Astrocyte (in vitro differentiated cells and primary cell): ENCODE data around the gene KRT4. TPM values are rescaled to one million over a fixed set of nuclear protein-coding genes. Genes with fewer than 3 reads are reported as not detected.

Source experiments
- DNase-seq: peaks from one replicate; pipeline ENCODE4 v3.0.0-alpha.2; 2010; ENCODE audit warnings: low read depth
- FAIRE-seq: peaks from 2 replicates; lab custom pipeline; 2011; peaks lifted over from hg19 to GRCh38; lab: Jason Lieb, UNC
- H2AFZ ChIP-seq: 2 replicates; pipeline ENCODE4 v1.6.0; 2012; ENCODE audit warnings: low read depth, low read length, inconsistent platforms
- H3K27ac ChIP-seq: 2 replicates; pipeline ENCODE4 v1.5.1; 2011; ENCODE audit warnings: low read depth, low read length, inconsistent platforms
- H3K27me3 ChIP-seq: 2 replicates; pipeline ENCODE4 v1.6.0; 2011; ENCODE audit warnings: low read length, inconsistent platforms; ENCODE audit not compliant: insufficient read depth
- H3K36me3 ChIP-seq: 2 replicates; pipeline ENCODE4 v1.5.1; 2011; ENCODE audit warnings: low read length, inconsistent platforms; ENCODE audit not compliant: insufficient read depth
- H3K4me1 ChIP-seq: 2 replicates; pipeline ENCODE4 v1.5.1; 2011; ENCODE audit warnings: low read length, inconsistent platforms; ENCODE audit not compliant: insufficient read depth
- H3K4me2 ChIP-seq: 2 replicates; pipeline ENCODE4 v1.6.0; 2012; ENCODE audit warnings: low read length, inconsistent platforms
- H3K4me3 ChIP-seq: 2 replicates; pipeline ENCODE4 v1.5.1; 2011; ENCODE audit warnings: low read depth, mild to moderate bottlenecking, low read length, inconsistent platforms; ENCODE audit not compliant: insufficient read depth
- H3K79me2 ChIP-seq: 2 replicates; pipeline ENCODE4 v1.6.0; 2012; ENCODE audit warnings: mild to moderate bottlenecking, low read length, inconsistent platforms; ENCODE audit not compliant: insufficient read depth
- H3K9ac ChIP-seq: 2 replicates; pipeline ENCODE4 v1.6.0; 2012; ENCODE audit warnings: mild to moderate bottlenecking, low read length, inconsistent platforms
- H3K9me3 ChIP-seq: 2 replicates; pipeline ENCODE4 v1.5.1; 2012; ENCODE audit warnings: low read depth, mild to moderate bottlenecking, low read length, inconsistent platforms; ENCODE audit not compliant: insufficient read depth
- H4K20me1 ChIP-seq: 2 replicates; pipeline ENCODE4 v1.6.0; 2012; ENCODE audit warnings: low read length, inconsistent platforms; ENCODE audit not compliant: insufficient read depth
- H3K27ac Mint-ChIP-seq: one replicate; pipeline ENCODE4 v1.8.0; 2021; ENCODE audit warnings: mild to moderate bottlenecking, mixed read lengths; ENCODE audit not compliant: unreplicated experiment
- H3K27me3 Mint-ChIP-seq: one replicate; pipeline ENCODE4 v1.8.0; 2021; ENCODE audit warnings: low read depth, mixed read lengths; ENCODE audit not compliant: unreplicated experiment
- H3K36me3 Mint-ChIP-seq: one replicate; pipeline ENCODE4 v1.8.0; 2021; ENCODE audit warnings: low read depth, mixed read lengths; ENCODE audit not compliant: unreplicated experiment
- H3K4me1 Mint-ChIP-seq: one replicate; pipeline ENCODE4 v1.8.0; 2021; ENCODE audit warnings: low read depth, mixed read lengths; ENCODE audit not compliant: unreplicated experiment
- H3K4me3 Mint-ChIP-seq: one replicate; pipeline ENCODE4 v1.8.0; 2021; ENCODE audit warnings: mild to moderate bottlenecking, moderate library complexity, mixed read lengths; ENCODE audit not compliant: unreplicated experiment
- H3K9me3 Mint-ChIP-seq: one replicate; pipeline ENCODE4 v1.8.0; 2021; ENCODE audit warnings: mild to moderate bottlenecking, mixed read lengths; ENCODE audit not compliant: unreplicated experiment
- CTCF ChIP-seq: IDR thresholded peaks from 2 replicates; pipeline ENCODE4 v1.5.1; 2011; ENCODE audit warnings: low read depth, mild to moderate bottlenecking, inconsistent platforms, low read length, moderate library complexity; ENCODE audit not compliant: insufficient read depth
- EZH2 ChIP-seq: IDR thresholded peaks from 2 replicates; pipeline ENCODE4 v1.6.1; 2012; ENCODE audit warnings: mild to moderate bottlenecking, low read length, inconsistent platforms; ENCODE audit not compliant: insufficient read depth
- total RNA-seq: library from RNA; stranded (reverse); gene quantifications from 2 replicates; pipeline ENCODE4 v1.2.1, GENCODE V29; 2021

Gene KRT4
- total RNA-seq, 1 donor from 2014 or later = not detected

GRCh38 chr12:52817003-52817698, 3.2 kb upstream of the KRT4 start:
- Histone ChIP-seq H3K27ac (no peak overlapping the region), H3K36me3 (no peaks in the 10 kb centered on the region), H3K27me3 (peaks cover 7% of the 10 kb centered on the region), H3K4me2 (no peak overlapping the region), H3K4me3 (no peak overlapping the region), H3K9ac (no peak overlapping the region), H3K79me2 (no peaks in the 10 kb centered on the region), H2AFZ (no peak overlapping the region), H3K4me1 (peaks cover 2% of the 10 kb centered on the region), H4K20me1 (no peaks in the 10 kb centered on the region), H3K9me3 (no peaks in the 10 kb centered on the region)
- FAIRE-seq (no peak), DNase-seq (no peak)
- Mint-ChIP-seq H3K36me3 (peaks cover 4% of the 10 kb centered on the region), H3K9me3 (no peaks in the 10 kb centered on the region), H3K27me3 (peaks cover 65% of the 10 kb centered on the region), H3K4me1 (peaks cover 7% of the 10 kb centered on the region), H3K27ac (no peak overlapping the region), H3K4me3 (no peak overlapping the region)
- TF ChIP-seq CTCF = no peak
- no peak for TF ChIP-seq EZH2

- Histone ChIP-seq H2AFZ (no peak overlapping the region), H3K27ac (no peak overlapping the region), H3K4me3 (no peak overlapping the region), H3K4me2 (no peak overlapping the region), H3K4me1 (no peaks in the 10 kb centered on the region), H3K27me3 (peaks cover 15% of the 10 kb centered on the region), H4K20me1 (no peaks in the 10 kb centered on the region), H3K36me3 (no peaks in the 10 kb centered on the region), H3K79me2 (no peaks in the 10 kb centered on the region), H3K9ac (no peak overlapping the region), H3K9me3 (no peaks in the 10 kb centered on the region)
- no peak for TF ChIP-seq EZH2
- no peak for TF ChIP-seq CTCF
- Mint-ChIP-seq H3K27me3 (peaks cover 61% of the 10 kb centered on the region), H3K4me1 (peaks cover 7% of the 10 kb centered on the region), H3K27ac (no peak overlapping the region), H3K9me3 (no peaks in the 10 kb centered on the region), H3K4me3 (no peak overlapping the region), H3K36me3 (peaks cover 4% of the 10 kb centered on the region)
- no peak for FAIRE-seq
- no peak for DNase-seq
Observed at GRCh38 chr12:52815676-52816588, 2.0 kb upstream of the KRT4 start.
